Measurements from ENCODE around the gene SPAG16.
"Not testable (repeated sequence)": the region's sequence is repeated elsewhere in the genome, so short reads cannot be mapped to it uniquely, and the experiment has no call there.

The SPAG16 gene

GRCh38 chr2:213848631-213849030 lies 564.4 kb downstream of the SPAG16 start:
- no peak for DNase-seq

- DNase-seq, result peak; percentile 20
Observed at GRCh38 chr2:213861638-213862037, 577.4 kb downstream of the SPAG16 start.

GRCh38 chr2:213862407-213863076 lies 578.3 kb downstream of the SPAG16 start:
- no peak for DNase-seq

- DNase-seq, result no peak
Observed at GRCh38 chr2:213863541-213863940, 579.3 kb downstream of the SPAG16 start.

GRCh38 chr2:213868526-213868925 lies 584.3 kb downstream of the SPAG16 start:
- no peak for DNase-seq

GRCh38 chr2:213885485-213885884 lies 601.2 kb downstream of the SPAG16 start:
- no peak for DNase-seq

- DNase-seq, result no peak
Observed at GRCh38 chr2:213914510-213914909, 630.2 kb downstream of the SPAG16 start.

- no peak for DNase-seq
Observed at GRCh38 chr2:213920014-213920413, 635.8 kb downstream of the SPAG16 start.

GRCh38 chr2:213923543-213923942 lies 639.3 kb downstream of the SPAG16 start:
- peak; percentile 69 for DNase-seq

- peak; percentile 41 for DNase-seq
Observed at GRCh38 chr2:213934560-213934959, 650.3 kb downstream of the SPAG16 start.

GRCh38 chr2:213958086-213958485 lies 673.8 kb downstream of the SPAG16 start:
- no peak for DNase-seq

- DNase-seq, result no peak
Observed at GRCh38 chr2:213959589-213959988, 675.3 kb downstream of the SPAG16 start.

- DNase-seq, result no peak
Observed at GRCh38 chr2:213971536-213971935, 687.3 kb downstream of the SPAG16 start.

GRCh38 chr2:213980883-213981282 lies 696.6 kb downstream of the SPAG16 start:
- DNase-seq, result peak; percentile 2

GRCh38 chr2:213989207-213989606 lies 704.9 kb downstream of the SPAG16 start:
- no peak for DNase-seq

GRCh38 chr2:213991453-213992108 lies 707.3 kb downstream of the SPAG16 start:
- no peak for DNase-seq

GRCh38 chr2:213995400-213996105 lies 711.3 kb downstream of the SPAG16 start:
- peak; percentile 16 for DNase-seq

GRCh38 chr2:213998976-213999375 lies 714.7 kb downstream of the SPAG16 start:
- not testable (repeated sequence) for DNase-seq

GRCh38 chr2:214004463-214004862 lies 720.2 kb downstream of the SPAG16 start:
- DNase-seq, result no peak

GRCh38 chr2:214005337-214005736 lies 721.1 kb downstream of the SPAG16 start:
- DNase-seq, result no peak

- DNase-seq, result no peak
Observed at GRCh38 chr2:214006601-214007000, 722.3 kb downstream of the SPAG16 start.

- no peak for DNase-seq
Observed at GRCh38 chr2:214011676-214012075, 727.4 kb downstream of the SPAG16 start.

- no peak for DNase-seq
Observed at GRCh38 chr2:214014551-214015220, 730.4 kb downstream of the SPAG16 start.
